MCF 10A (cell line): ENCODE measurements around the gene NFKB2. TPM values are rescaled to one million over a fixed set of nuclear protein-coding genes. Genes with fewer than 3 reads are reported as not detected.

Source experiments
- Bru-seq: library from RNA; stranded (reverse); fragments of 400-500 nt; gene quantifications from one replicate; lab custom pipeline; 2021; lab: Mats Ljungman, UMichigan
- BruChase-seq, 2 experiments: library from RNA; stranded (reverse); fragments of 400-500 nt; gene quantifications; one replicate each; lab custom pipeline; 2021; lab: Mats Ljungman, UMichigan
- BruUV-seq: library from RNA; stranded (reverse); fragments of 400-500 nt; replicated peaks from 2 replicates; lab custom pipeline; 2021; lab: Mats Ljungman, UMichigan
- CTCF ChIA-PET: fragments of 300-600 bp; sonication (Branson Sonifier 250); formaldehyde crosslinking; extraction: SDS; loops from one replicate; lab custom pipeline; 2021; ENCODE audit warnings: antibody characterized with exemption, inconsistent platforms; lab: Yijun Ruan, JAX
- POLR2A ChIA-PET: fragments of 300-600, 350-650 bp; sonication (Branson Sonifier 250); formaldehyde crosslinking; extraction: SDS; loops from one replicate; lab custom pipeline; 2020; ENCODE audit warnings: antibody characterized with exemption, inconsistent platforms; lab: Yijun Ruan, JAX
- DNase-seq: peaks from one replicate; pipeline ENCODE4 v3.0.0-alpha.2; 2018; ENCODE audit not compliant: unreplicated experiment
- H3K27ac Mint-ChIP-seq: one replicate; pipeline ENCODE4 v1.8.0; 2022; ENCODE audit warnings: mild to moderate bottlenecking, low read depth, mixed read lengths; ENCODE audit not compliant: unreplicated experiment
- H3K27me3 Mint-ChIP-seq: one replicate; pipeline ENCODE4 v1.8.0; 2022; ENCODE audit warnings: mixed read lengths; ENCODE audit not compliant: insufficient read depth, unreplicated experiment
- H3K36me3 Mint-ChIP-seq: one replicate; pipeline ENCODE4 v1.8.0; 2022; ENCODE audit warnings: mild to moderate bottlenecking, moderate library complexity, mixed read lengths; ENCODE audit not compliant: insufficient read depth, unreplicated experiment
- H3K4me1 Mint-ChIP-seq: one replicate; pipeline ENCODE4 v1.8.0; 2022; ENCODE audit warnings: mixed read lengths; ENCODE audit not compliant: insufficient read depth, unreplicated experiment
- H3K4me3 Mint-ChIP-seq: one replicate; pipeline ENCODE4 v1.8.0; 2022; ENCODE audit warnings: mild to moderate bottlenecking, moderate library complexity, mixed read lengths; ENCODE audit not compliant: unreplicated experiment
- H3K9me3 Mint-ChIP-seq: one replicate; pipeline ENCODE4 v1.8.0; 2022; ENCODE audit warnings: mixed read lengths; ENCODE audit not compliant: unreplicated experiment
- CTCF ChIP-seq: fragments of 200-600 bp; IDR thresholded peaks from one replicate; pipeline ENCODE4 v1.8.0; 2022; ENCODE audit warnings: antibody characterized with exemption, mild to moderate bottlenecking; ENCODE audit not compliant: unreplicated experiment
- intact Hi-C: fragments of 100-400 bp; cut with micrococcal nuclease; formaldehyde crosslinking; loops from 2 replicates; pipeline ENCODE4 v1.14.1; 2022
- long read RNA-seq: library from polyadenylated mRNA; stranded (forward); transcript quantifications from one replicate; pipeline ENCODE4 v2.0.0, GENCODE V29; 2022
- total RNA-seq: library from RNA; stranded (reverse); gene quantifications from 2 replicates; pipeline ENCODE4 v1.2.3, GENCODE V29; 2022

Gene NFKB2
- total RNA-seq (60.9 and 76.2 TPM in 2 replicates), Bru-seq, nascent RNA (percentile 68 among the genes with signal in this experiment), BruChase-seq, experiment 1, labeled RNA remaining after a 6-hour chase (percentile 90 among the genes with signal in this experiment), BruChase-seq, experiment 2, labeled RNA remaining after a 2-hour chase (percentile 80 among the genes with signal in this experiment)
- long read RNA-seq, transcript NFKB2-204 (23 exons, 3,416 nt): major isoform, 24 of 103 reads
- long read RNA-seq, transcript NFKB2-201 (23 exons, 3,011 nt): minor isoform, 5 of 103 reads
- long read RNA-seq, partial matches to known transcripts: 38 of 103 reads
- long read RNA-seq, other reads (novel, unspliced or antisense): 36 of 103 reads

- H3K4me3 Mint-ChIP-seq: peak within 1 kb of the TSS; percentile 92
- peaks cover 39% of the 10 kb centered on the region for H3K36me3 Mint-ChIP-seq
- POLR2A ChIA-PET: interaction anchor here (0.6 to 5.4 kb wide), 30 partner anchors 8 to 330 kb away, joined by 3 to 96 read pairs (median 5); partner anchors contain the start of genes ACTR1A, ARL3, C10orf95 and CUEDC2
- peak within 1 kb of the TSS; percentile 99 for H3K27ac Mint-ChIP-seq
- BruUV-seq: TSS peak; percentile 46
- no peak for TF ChIP-seq CTCF
- CTCF ChIA-PET: interaction anchor here (0.6 to 10.5 kb wide), 8 partner anchors 15 to 1871 kb away, joined by 3 to 137 read pairs (median 4); partner anchors contain the start of genes FBXL15 and NOLC1
- no peaks in the 10 kb centered on the region for H3K9me3 Mint-ChIP-seq
- intact Hi-C loops: loop anchor here (2.0 kb wide), 2 partner anchors 25 to 187 kb away; partner anchors contain the start of gene FBXL15
- H3K27me3 Mint-ChIP-seq: no peaks in the 10 kb centered on the region
- peak; percentile 90 for DNase-seq
- H3K4me1 Mint-ChIP-seq: peaks cover 7% of the 10 kb centered on the region
These were observed at the start of gene NFKB2 for GRCh38 chr10:102395400-102396316. Gene NFKB2 (plus strand): TSS chr10:102395705. CDS start chr10:102395960, 255 bp downstream.

- intact Hi-C loops: loop anchor here (1.0 to 5.0 kb wide), 3 partner anchors 100 to 179 kb away; partner anchors contain the start of gene GBF1
- Mint-ChIP-seq H3K27me3 (no peaks in the 10 kb centered on the region), H3K27ac (no peak overlapping the region), H3K9me3 (no peaks in the 10 kb centered on the region), H3K4me1 (peaks cover 21% of the 10 kb centered on the region), H3K4me3 (no peak overlapping the region), H3K36me3 (peaks cover 50% of the 10 kb centered on the region)
- peak; percentile 63 for DNase-seq
- peak; percentile 56 for TF ChIP-seq CTCF
- POLR2A ChIA-PET: interaction anchor here (0.6 to 2.1 kb wide), 4 partner anchors 52 to 178 kb away, joined by 3 to 7 read pairs (median 4); partner anchors contain the start of gene GBF1
- CTCF ChIA-PET: interaction anchor here (0.6 to 14.2 kb wide), 15 partner anchors 9 to 190 kb away, joined by 3 to 354 read pairs (median 5); partner anchors contain the start of gene ELOVL3
- BruUV-seq: no TSS peak
These were observed 48.2 kb upstream of the NFKB2 start for GRCh38 chr10:102347236-102347828.

GRCh38 chr10:102352066-102352715, 43.3 kb upstream of the NFKB2 start:
- H3K27ac Mint-ChIP-seq: no peak overlapping the region
- POLR2A ChIA-PET: interaction anchor here (0.9 to 3.1 kb wide), 11 partner anchors 33 to 220 kb away, joined by 3 to 10 read pairs (median 3); partner anchors contain the start of gene NFKB2

More at GRCh38 chr10:102352066-102352715, 43.3 kb upstream of the NFKB2 start:
- peaks cover 4% of the 10 kb centered on the region for H3K4me1 Mint-ChIP-seq
- no TSS peak for BruUV-seq
- no peaks in the 10 kb centered on the region for H3K9me3 Mint-ChIP-seq
- H3K36me3 Mint-ChIP-seq: peaks cover 65% of the 10 kb centered on the region
- no peaks in the 10 kb centered on the region for H3K27me3 Mint-ChIP-seq
- no peak overlapping the region for H3K4me3 Mint-ChIP-seq
- TF ChIP-seq CTCF: peak; percentile 83
- peak; percentile 72 for DNase-seq
- intact Hi-C loops: loop anchor here (1.0 kb wide), 1 partner anchor 123 kb away; no protein-coding TSS in a partner anchor
- CTCF ChIA-PET: interaction anchor here (0.5 to 14.2 kb wide), 38 partner anchors 10 to 987 kb away, joined by 3 to 354 read pairs (median 4); partner anchors contain the start of genes ELOVL3, GBF1 and PITX3
